Esophagus squamous epithelium (tissue), 5 donors: ENCODE data around the gene ITGB1BP2. TPM values are rescaled to one million over a fixed set of nuclear protein-coding genes. Genes with fewer than 3 reads are reported as not detected.

Source experiments
- DNase-seq: peaks from one replicate; lab custom pipeline; 2025; lab: John Stamatoyannopoulos, UW
- H3K27ac ChIP-seq, 4 donors: fragments of 200-600 bp; sonication (generic); one replicate each; pipeline ENCODE4 v1.5.1; 2016 to 2019; ENCODE audit warnings: mild to moderate bottlenecking in 1 of 4
- H3K27me3 ChIP-seq, 4 donors: fragments of 200-600 bp; sonication (generic); 1 replicate in 3 of 4; 2 replicates in 1 of 4; pipeline versions ENCODE4 v1.5.1 to v1.6.0; 2017 to 2021; ENCODE audit warnings: antibody characterized with exemption in 1 of 4
- H3K36me3 ChIP-seq, 3 donors: fragments of 200-600 bp; sonication (generic); one replicate each; pipeline ENCODE4 v1.5.1; 2016 to 2019
- H3K4me1 ChIP-seq, 3 donors: fragments of 200-600 bp; sonication (generic); one replicate each; pipeline ENCODE4 v1.5.1; 2017 to 2019
- H3K4me3 ChIP-seq, 4 donors: fragments of 200-600 bp; sonication (generic); 1 replicate in 3 of 4; 2 replicates in 1 of 4; pipeline ENCODE4 v1.5.1; 2016 to 2019; ENCODE audit warnings: mild to moderate bottlenecking in 2 of 4, moderate library complexity in 1 of 4
- H3K9me3 ChIP-seq, 3 donors: fragments of 200-600 bp; sonication (generic); one replicate each; pipeline ENCODE4 v1.5.1; 2016 to 2019
- POLR2A ChIP-seq, 4 donors: fragments of 450-650 bp; IDR thresholded peaks; one replicate each; pipeline ENCODE4 v1.6.1; 2017; ENCODE audit warnings: antibody characterized with exemption in 4 of 4, mild to moderate bottlenecking in 4 of 4, moderate library complexity in 3 of 4
- WGBS, 2 donors: methylation state at CpG; one replicate each; pipeline ENCODE4 v1.1.5; 2018; 5-methylcytosine and 5-hydroxymethylcytosine counted together
- intact Hi-C: fragments of 100-400 bp; cut with DNase I; formaldehyde crosslinking; loops from one replicate; pipeline ENCODE4 v1.15.0; 2022
- total RNA-seq, 4 donors: library from RNA; depleted of rRNA; stranded (reverse); fragments of >200 nt; gene quantifications; one replicate each; pipeline ENCODE4 v1.1.0, GENCODE V29; 2016
- TF ChIP-seq, protein P1 (sequence below), 6 experiments: fragments of 450-650 bp in 4 of 6; fragments of 200-600 bp in 2 of 6; sonication (generic) in 2 of 6; IDR thresholded peaks; one replicate each; pipeline ENCODE4 v1.5.1; 2016 to 2019; ENCODE audit warnings: antibody characterized with exemption in 6 of 6, mild to moderate bottlenecking in 4 of 6, moderate library complexity in 4 of 6
- donor health status: DM: yes; HTN: yes; CAD: no.

ITGB1BP2 gene
- total RNA-seq, 4 donors from 2014 or later = 1.9 to 3.9 (median 2.2) TPM

DNA sequence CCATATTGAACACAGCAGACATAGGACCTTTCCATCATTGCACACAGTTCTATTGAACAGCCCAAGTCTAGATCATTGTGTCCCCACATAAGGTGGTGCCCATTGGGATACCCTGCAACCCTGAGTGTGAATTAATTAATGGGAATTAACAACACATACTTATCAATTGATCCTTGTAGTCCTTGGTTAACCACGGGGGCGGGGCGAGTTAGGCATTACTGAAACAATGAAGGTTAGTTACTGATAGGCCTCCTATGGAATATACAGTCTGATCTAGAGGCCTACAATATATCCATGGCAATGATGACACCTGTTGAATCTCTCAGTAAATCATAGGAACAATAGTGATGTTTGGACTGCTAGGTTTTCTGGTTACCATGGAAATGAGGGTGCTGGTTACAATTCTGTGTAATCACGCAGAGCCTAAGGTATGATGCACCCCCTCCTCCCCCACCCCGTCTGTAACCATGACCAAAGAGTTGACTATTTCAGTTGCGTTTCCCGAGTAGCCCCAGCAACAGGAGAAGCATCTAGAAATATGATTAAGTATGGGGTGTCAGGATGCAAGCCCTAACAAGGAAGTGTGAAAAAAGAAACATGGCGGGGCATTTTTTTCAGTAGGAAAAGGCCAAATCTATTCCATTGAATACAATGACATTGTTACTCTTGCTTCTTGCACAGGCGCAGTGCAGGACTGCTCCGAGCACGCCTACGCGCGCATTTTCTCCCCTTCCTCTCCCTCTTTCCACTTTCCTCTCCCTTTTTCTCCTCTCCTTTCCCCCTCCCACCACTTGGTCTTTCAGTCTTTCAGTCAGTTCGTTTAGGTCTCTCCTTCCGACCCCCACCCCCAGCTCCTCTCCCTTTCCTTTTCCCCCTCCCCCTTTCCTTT is 18.8 kb upstream of the ITGB1BP2 start:
- H3K9me3 ChIP-seq = no peaks in the 10 kb centered on the region
- intact Hi-C loops = no loop called here
- peak overlapping the region; percentile 61 to 72 (median 66) for H3K4me3 ChIP-seq
- no peak for DNase-seq
- WGBS, 2 donors = 0 to 51% methylated on average over 9 to 16 of the region's 16 CpGs
- no peaks in the 10 kb centered on the region for H3K36me3 ChIP-seq
- no peak for TF ChIP-seq POLR2A (IDR thresholded peaks at IDR 0.05)
- TF ChIP-seq, protein P1, sequence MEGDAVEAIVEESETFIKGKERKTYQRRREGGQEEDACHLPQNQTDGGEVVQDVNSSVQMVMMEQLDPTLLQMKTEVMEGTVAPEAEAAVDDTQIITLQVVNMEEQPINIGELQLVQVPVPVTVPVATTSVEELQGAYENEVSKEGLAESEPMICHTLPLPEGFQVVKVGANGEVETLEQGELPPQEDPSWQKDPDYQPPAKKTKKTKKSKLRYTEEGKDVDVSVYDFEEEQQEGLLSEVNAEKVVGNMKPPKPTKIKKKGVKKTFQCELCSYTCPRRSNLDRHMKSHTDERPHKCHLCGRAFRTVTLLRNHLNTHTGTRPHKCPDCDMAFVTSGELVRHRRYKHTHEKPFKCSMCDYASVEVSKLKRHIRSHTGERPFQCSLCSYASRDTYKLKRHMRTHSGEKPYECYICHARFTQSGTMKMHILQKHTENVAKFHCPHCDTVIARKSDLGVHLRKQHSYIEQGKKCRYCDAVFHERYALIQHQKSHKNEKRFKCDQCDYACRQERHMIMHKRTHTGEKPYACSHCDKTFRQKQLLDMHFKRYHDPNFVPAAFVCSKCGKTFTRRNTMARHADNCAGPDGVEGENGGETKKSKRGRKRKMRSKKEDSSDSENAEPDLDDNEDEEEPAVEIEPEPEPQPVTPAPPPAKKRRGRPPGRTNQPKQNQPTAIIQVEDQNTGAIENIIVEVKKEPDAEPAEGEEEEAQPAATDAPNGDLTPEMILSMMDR (IDR thresholded peaks at IDR 0.05) = no peak
- peak overlapping the region; percentile 87 to 95 (median 91) for H3K27ac ChIP-seq
- H3K4me1 ChIP-seq = peaks cover 0 to 32% (median 0%) of the 10 kb centered on the region in 3 donors
- H3K27me3 ChIP-seq = no peaks in the 10 kb centered on the region

DNA sequence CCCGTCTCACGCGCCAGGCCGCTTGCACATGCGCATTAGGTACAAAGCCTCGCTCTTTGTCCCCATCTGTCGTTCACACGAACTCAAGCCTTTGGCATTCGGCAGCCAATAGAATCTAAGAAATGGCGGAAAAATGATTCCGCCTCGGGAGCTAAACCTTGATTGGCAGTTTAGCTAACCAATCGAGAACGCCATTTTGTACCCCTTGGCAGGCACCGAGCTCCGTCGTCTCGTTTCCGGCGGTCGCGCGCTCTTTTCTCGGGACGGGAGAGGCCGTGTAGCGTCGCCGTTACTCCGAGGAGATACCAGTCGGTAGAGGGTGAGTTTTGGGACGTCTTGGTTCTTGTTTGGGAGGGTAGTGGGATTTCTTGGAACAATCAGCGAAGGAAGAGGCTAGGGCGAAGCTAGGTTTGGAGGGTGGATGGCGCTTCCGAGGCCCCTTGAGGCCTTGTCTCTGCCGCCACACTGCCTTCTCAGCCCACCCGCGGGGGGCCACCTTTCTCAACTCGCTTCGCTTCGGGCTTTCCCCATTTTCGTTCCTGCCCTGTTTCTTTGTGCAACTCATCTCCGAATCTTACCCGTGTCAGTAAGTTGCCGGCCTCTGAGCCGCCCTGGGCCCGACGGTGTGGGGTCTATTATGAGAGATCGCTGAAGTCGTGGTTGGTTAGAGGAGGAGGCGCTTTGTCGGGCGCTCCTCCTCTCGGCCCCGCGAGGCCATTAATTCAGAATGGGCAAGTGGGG is 18.0 kb upstream of the ITGB1BP2 start, which contains the start of gene NONO:
TSS of gene NONO (plus strand) at position 233 of the 741 bp plus-strand sequence. CDS start 7,003 bp downstream, outside the sequence.
- peak within 1 kb of the TSS; percentile 87 to 95 (median 91) for H3K27ac ChIP-seq
- H3K36me3 ChIP-seq = no peaks in the 10 kb centered on the region
- H3K4me3 ChIP-seq = peak within 1 kb of the TSS; percentile 61 to 72 (median 66)
- DNase-seq = peak; percentile 45
- TF ChIP-seq, protein P1 (IDR thresholded peaks at IDR 0.05) = no peak
- TF ChIP-seq POLR2A (IDR thresholded peaks at IDR 0.05) = peak in 1 of 4 donors; percentile 81
- intact Hi-C loops = no loop called here
- 2 to 21% methylated on average over 9 to 21 of the region's 57 CpGs for WGBS, 2 donors
- no peaks in the 10 kb centered on the region for H3K27me3 ChIP-seq
- H3K4me1 ChIP-seq = peaks cover 0 to 38% (median 0%) of the 10 kb centered on the region in 3 donors
- no peaks in the 10 kb centered on the region for H3K9me3 ChIP-seq

DNA sequence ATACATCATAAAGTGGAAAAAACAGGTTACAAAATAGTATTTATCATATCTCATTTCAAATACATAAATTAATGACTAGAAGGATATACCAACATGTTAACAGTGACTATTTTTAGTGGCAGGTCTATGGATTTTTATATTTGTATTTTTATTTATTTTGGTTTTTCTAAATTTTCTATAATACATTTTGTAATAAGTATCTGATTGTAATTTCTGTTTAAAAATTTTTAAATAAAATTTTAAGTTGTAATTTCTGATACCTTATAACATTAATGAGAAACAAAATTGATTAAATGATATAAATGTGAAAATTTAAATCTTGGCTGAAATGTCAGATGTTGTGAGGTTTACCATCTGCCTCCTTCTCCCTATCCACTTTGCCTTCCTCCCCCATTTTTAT is 15.6 kb upstream of the ITGB1BP2 start:
- intact Hi-C loops = no loop called here
- H3K4me3 ChIP-seq = peak overlapping the region in 2 of 4 donors; percentile 68 to 72

DNA sequence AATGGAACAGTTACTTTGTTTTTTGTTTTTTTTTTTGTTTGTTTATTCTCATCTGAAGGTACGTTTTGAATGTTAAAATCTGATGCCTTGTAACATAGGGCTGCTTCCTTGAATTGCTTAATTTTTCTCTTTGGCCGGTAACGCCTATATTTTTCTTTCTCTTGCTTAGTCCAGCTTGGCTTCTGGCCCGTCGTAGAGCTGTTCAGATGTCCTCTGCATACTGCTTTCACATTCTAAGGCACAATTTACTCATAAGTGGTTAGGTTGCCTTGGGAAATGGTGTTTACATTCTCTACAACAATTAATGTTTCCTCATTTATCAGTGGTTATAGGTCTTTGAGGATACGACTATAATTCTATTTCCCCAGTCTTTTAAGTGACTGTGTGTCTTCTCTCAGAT is 10.2 kb upstream of the ITGB1BP2 start:
- Histone ChIP-seq H3K27ac (no peak overlapping the region), H3K27me3 (no peaks in the 10 kb centered on the region), H3K9me3 (no peaks in the 10 kb centered on the region), H3K4me1 (peaks cover 0 to 18% (median 0%) of the 10 kb centered on the region in 3 donors), H3K36me3 (peaks cover 8 to 60% (median 18%) of the 10 kb centered on the region in 3 donors), H3K4me3 (no peak overlapping the region)
- TF ChIP-seq, protein P1 (IDR thresholded peaks at IDR 0.05) = no peak
- 61 to 73% methylated on average over 4 to 6 of the region's 6 CpGs for WGBS, 2 donors
- DNase-seq = no peak
- intact Hi-C loops = no loop called here

More for the DNA sequence above, 15.6 kb upstream of the ITGB1BP2 start:
- no peaks in the 10 kb centered on the region for H3K9me3 ChIP-seq
- no peak for TF ChIP-seq POLR2A (IDR thresholded peaks at IDR 0.05)
- TF ChIP-seq, protein P1 (IDR thresholded peaks at IDR 0.05) = no peak
- H3K36me3 ChIP-seq = peaks cover 0 to 6% (median 0%) of the 10 kb centered on the region in 3 donors
- no peak for DNase-seq
- H3K27ac ChIP-seq = no peak overlapping the region
- H3K4me1 ChIP-seq = peaks cover 0 to 39% (median 0%) of the 10 kb centered on the region in 3 donors
- no peaks in the 10 kb centered on the region for H3K27me3 ChIP-seq
